Ishikawa (cell line): Measurements from ENCODE around the gene ITPR1.

ENCODE experiments used
- CREB1 ChIP-seq: IDR thresholded peaks from 2 replicates; pipeline ENCODE4 v1.6.1; 2012; ENCODE audit warnings: low read depth
- EGR1 ChIP-seq: IDR thresholded peaks from 2 replicates; pipeline ENCODE4 v1.6.1; 2012
- EP300 ChIP-seq: IDR thresholded peaks from 2 replicates; pipeline ENCODE4 v1.6.1; 2012; ENCODE audit warnings: borderline replicate concordance
- FOXM1 ChIP-seq: IDR thresholded peaks from 2 replicates; pipeline ENCODE4 v1.6.1; 2012; ENCODE audit warnings: low read depth, borderline replicate concordance
- MAX ChIP-seq: IDR thresholded peaks from 2 replicates; pipeline ENCODE4 v1.6.1; 2012
- NFIC ChIP-seq: IDR thresholded peaks from 2 replicates; pipeline ENCODE4 v1.6.1; 2012
- TCF12 ChIP-seq: IDR thresholded peaks from 2 replicates; pipeline ENCODE4 v1.6.1; 2012; ENCODE audit warnings: low read depth
- YY1 ChIP-seq: IDR thresholded peaks from 2 replicates; pipeline ENCODE4 v1.6.1; 2012; ENCODE audit warnings: low read depth
- TF ChIP-seq, protein P1 (sequence below): IDR thresholded peaks from 2 replicates; pipeline ENCODE4 v1.6.1; 2012; ENCODE audit warnings: low read depth, mild to moderate bottlenecking

GRCh38 chr3:4882548-4882947, 389.4 kb downstream of the ITPR1 start:
- TF ChIP-seq FOXM1 (no peak), EP300 (no peak), MAX (no peak), CREB1 (no peak), NFIC (no peak), EGR1 (no peak), YY1 (no peak), TCF12 (no peak)
- TF ChIP-seq, protein P1, sequence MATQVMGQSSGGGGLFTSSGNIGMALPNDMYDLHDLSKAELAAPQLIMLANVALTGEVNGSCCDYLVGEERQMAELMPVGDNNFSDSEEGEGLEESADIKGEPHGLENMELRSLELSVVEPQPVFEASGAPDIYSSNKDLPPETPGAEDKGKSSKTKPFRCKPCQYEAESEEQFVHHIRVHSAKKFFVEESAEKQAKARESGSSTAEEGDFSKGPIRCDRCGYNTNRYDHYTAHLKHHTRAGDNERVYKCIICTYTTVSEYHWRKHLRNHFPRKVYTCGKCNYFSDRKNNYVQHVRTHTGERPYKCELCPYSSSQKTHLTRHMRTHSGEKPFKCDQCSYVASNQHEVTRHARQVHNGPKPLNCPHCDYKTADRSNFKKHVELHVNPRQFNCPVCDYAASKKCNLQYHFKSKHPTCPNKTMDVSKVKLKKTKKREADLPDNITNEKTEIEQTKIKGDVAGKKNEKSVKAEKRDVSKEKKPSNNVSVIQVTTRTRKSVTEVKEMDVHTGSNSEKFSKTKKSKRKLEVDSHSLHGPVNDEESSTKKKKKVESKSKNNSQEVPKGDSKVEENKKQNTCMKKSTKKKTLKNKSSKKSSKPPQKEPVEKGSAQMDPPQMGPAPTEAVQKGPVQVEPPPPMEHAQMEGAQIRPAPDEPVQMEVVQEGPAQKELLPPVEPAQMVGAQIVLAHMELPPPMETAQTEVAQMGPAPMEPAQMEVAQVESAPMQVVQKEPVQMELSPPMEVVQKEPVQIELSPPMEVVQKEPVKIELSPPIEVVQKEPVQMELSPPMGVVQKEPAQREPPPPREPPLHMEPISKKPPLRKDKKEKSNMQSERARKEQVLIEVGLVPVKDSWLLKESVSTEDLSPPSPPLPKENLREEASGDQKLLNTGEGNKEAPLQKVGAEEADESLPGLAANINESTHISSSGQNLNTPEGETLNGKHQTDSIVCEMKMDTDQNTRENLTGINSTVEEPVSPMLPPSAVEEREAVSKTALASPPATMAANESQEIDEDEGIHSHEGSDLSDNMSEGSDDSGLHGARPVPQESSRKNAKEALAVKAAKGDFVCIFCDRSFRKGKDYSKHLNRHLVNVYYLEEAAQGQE = no peak
